Stimulated activated CD8-positive, alpha-beta memory T cell treated with anti-CD3 and anti-CD28 coated beads, Interleukin-2, amount 100 ng/mL, for 48 hours (primary cell): Measurements from ENCODE around the gene PAK6.

Experiments
- DNase-seq, 2 donors: peaks; one replicate each; pipeline ENCODE4 v3.0.0-alpha.2; 2020; ENCODE audit warnings: low read depth in 2 of 2

Gene PAK6

GRCh38 chr15:40241269-40242212 is 2.7 kb downstream of the PAK6 start:
- DNase-seq = no peak

- DNase-seq = no peak
Observed at GRCh38 chr15:40242213-40242599, 3.3 kb downstream of the PAK6 start.

GRCh38 chr15:40242601-40243000 is 3.7 kb downstream of the PAK6 start:
- no peak for DNase-seq

- DNase-seq = no peak
Observed at GRCh38 chr15:40243126-40243810, 4.4 kb downstream of the PAK6 start.

GRCh38 chr15:40244961-40245523 is 6.2 kb downstream of the PAK6 start:
- no peak for DNase-seq

GRCh38 chr15:40245666-40246450 is 7.0 kb downstream of the PAK6 start:
- no peak for DNase-seq

- no peak for DNase-seq
Observed at GRCh38 chr15:40246496-40247280, 7.8 kb downstream of the PAK6 start.

- no peak for DNase-seq
Observed at GRCh38 chr15:40247406-40247971, 8.6 kb downstream of the PAK6 start.

GRCh38 chr15:40248006-40248783 is 9.3 kb downstream of the PAK6 start:
- no peak for DNase-seq

- DNase-seq = no peak
Observed at GRCh38 chr15:40249477-40250303, 10.8 kb downstream of the PAK6 start.

- DNase-seq = no peak
Observed at GRCh38 chr15:40250304-40250656, 11.4 kb downstream of the PAK6 start.

- no peak for DNase-seq
Observed at GRCh38 chr15:40250771-40251483, 12.1 kb downstream of the PAK6 start.

GRCh38 chr15:40251486-40252140 is 12.8 kb downstream of the PAK6 start:
- no peak for DNase-seq

GRCh38 chr15:40252141-40252437 is 13.2 kb downstream of the PAK6 start:
- no peak for DNase-seq

GRCh38 chr15:40252438-40253166 is 13.7 kb downstream of the PAK6 start:
- DNase-seq = no peak

- DNase-seq = no peak
Observed at GRCh38 chr15:40253167-40253790, 14.4 kb downstream of the PAK6 start.

GRCh38 chr15:40254452-40254851 is 15.6 kb downstream of the PAK6 start:
- DNase-seq = no peak
